GM21737 (cell line): Measurements from ENCODE around the gene COL17A1.

ENCODE experiments used
- ATAC-seq: cut with Tn5 transposase; IDR thresholded peaks from one replicate; pipeline ENCODE4 v1.9.1; 2021; ENCODE audit warnings: mild to moderate bottlenecking, moderate library complexity; ENCODE audit not compliant: unreplicated experiment

The COL17A1 gene

DNA sequence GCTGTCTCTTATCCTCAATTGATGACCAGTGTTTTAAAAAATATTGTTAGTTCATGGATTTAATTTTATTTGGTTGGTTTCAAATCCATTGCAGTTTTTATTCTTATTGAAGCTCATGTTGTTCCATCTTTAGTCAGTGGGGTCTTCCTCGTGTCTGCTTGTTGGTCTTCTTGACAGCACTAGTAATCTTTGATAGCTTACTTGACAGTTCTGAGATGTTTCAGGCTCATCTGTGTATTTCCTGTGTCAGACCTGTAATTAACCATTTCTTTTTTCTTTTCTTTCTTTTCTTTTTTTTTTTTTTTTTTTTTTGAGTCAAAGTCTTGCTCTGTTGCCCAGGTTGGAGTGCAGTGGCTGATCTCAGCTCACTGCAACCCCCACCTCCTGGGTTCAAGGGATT lies 90.5 kb downstream of the COL17A1 start:
- no peak for ATAC-seq

DNA sequence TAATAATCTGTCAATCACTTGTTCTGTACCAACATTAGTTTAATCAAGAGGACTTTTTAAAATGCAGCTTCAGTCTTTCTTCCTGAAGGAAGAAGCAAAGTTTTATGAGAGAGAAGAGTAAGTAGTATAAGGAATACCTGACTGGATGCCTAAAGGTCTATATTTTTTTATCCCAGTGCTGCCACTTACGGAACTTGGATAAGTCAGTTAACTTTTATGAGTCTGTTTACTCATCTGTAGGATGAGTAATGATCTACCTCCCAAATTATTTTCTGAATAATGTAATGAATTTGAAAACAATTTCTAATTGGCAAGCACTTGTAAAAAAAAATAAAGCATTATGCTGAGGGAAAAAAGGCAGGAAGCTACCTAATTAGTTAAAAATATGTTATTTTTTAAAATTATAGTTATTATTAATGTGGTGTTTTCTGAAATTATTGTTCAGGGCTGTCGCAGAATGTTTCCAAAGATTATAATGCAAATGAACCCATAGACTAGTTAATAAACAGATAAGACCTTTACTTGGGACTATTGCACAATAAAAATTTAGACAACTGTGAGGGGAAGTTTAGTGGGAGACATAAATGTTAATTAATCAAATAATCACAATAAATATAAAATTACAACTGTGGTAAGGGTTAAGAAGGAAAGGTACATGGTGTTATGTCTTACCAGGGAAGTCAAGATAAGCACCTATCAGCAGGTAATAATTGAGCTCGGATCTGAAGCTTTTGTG lies 94.1 kb downstream of the COL17A1 start:
- ATAC-seq = no peak

DNA sequence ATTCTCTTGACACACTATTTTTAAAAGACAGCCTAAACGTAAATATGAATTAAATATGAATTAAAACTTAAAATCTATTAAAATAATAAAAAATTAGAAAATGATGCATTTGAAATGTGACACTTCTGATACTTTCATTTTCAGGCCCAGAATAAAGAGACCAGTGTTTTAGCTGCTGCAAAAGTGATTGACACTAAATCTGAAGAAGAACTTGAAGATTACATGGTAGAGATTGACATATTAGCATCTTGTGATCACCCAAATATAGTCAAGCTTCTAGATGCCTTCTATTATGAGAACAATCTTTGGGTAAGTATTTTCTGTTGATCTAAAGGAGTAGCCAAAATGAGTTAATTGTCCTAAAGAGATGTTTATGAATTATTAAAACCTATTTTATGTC lies 95.1 kb downstream of the COL17A1 start:
- ATAC-seq = no peak

DNA sequence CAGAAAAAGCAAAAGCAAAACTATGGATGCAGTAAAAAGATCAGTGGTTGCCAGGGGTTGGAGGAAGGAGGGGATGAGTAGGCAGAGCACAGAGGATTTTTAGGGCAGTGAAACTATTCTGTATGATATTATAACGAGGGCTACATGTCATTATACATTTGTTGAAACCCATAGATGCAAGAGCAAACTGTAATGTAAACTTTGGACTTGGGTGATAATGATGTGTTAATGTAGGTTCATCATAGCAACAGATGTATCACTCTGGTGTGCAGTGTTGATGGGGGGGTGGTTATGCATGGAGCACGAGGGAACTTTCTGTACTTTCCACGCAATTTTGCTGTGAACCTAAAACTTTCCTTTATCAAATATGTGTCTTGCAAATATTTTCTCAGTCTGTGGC lies 95.6 kb downstream of the COL17A1 start:
- ATAC-seq = no peak

DNA sequence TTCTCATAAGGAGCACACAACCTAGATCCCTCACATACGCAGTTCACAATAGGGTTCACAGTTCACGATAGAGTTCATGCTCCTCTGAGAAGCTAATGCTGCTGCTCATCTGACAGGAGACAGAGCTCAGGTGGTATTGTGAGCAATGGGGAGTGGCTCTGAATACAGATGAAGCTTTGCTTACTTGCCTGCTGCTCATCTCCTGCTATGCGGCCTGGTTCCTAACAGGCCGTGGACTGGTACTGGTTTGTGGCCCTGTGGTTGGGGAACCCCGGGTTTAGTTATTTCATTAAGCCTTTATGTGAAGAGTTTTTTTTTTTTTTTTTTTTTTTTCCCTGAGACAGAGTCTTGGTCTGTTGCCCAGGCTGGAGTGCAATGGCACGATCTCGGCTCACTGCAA lies 99.3 kb downstream of the COL17A1 start:
- no peak for ATAC-seq

DNA sequence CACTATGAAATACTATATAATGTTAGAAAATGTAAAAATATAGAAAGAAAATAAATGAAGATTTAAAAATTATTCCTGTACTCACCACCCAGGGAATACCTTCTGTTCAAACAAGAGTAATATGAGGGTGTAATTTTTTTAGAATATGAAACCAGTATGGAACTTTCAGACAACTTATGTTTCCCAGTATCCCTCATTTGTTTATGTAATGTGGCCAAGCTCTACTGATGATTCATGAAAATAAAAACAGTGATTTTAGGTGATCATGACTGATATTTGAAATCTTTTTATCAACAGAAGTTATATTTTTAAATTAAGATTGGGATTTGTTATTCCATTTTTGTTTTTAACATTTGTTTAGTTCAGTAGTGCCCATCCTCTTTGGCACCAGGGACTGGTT lies 100.0 kb downstream of the COL17A1 start:
- no peak for ATAC-seq

DNA sequence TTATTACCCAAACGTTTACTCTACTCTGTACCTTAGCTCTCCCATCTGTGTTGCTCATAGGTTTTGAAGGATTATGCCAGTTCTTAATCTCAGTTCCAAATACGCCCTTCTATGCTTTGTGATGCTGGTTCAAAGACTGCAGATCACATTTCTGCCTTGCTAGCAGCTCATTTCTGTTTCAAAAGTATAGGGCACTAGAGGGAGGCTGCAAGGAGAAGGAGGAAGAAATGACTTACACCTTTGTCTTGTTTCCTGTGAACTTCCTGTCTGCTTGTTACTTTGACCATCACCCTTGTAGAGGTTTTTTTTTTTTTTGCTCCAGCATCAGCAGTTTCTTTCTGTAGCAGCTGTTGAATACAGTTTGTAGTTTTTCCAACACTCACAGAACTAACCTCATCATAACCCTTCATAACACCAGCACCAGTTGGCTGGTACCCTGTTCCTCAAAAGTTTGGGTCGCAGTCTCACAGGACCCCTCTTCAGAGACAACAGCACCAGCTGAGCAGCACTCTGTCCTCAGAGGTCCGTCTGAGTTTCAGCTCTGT lies 102.2 kb downstream of the COL17A1 start:
- ATAC-seq = peak; percentile 78

DNA sequence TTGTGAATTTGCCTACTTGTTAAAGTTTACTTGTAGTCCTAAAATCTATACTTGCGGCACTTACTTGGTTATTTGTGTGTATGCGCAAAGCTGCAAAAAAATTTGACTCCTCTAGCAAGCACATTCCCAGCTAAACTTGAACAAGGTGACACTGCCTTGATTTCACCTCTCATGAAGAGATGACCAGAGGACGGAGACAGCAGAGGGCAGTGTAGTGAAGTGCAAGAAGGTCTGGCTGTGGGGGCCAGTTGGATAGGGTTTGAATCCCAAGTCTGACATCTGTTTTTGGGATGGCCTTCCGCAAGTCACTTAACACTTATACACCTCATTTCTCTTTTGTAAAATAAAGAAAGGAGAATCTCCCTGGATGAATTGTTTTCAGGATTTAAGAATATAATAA lies 103.0 kb downstream of the COL17A1 start:
- no peak for ATAC-seq
